NCI-H69 (cell line): ENCODE measurements around the gene CXorf38.
"Not testable (repeated sequence)": the region's sequence is repeated elsewhere in the genome, so short reads cannot be mapped to it uniquely, and the experiment has no call there.

Source experiments
- DNase-seq: peaks from one replicate; lab custom pipeline; 2025; lab: John Stamatoyannopoulos, UW

Gene CXorf38

DNA sequence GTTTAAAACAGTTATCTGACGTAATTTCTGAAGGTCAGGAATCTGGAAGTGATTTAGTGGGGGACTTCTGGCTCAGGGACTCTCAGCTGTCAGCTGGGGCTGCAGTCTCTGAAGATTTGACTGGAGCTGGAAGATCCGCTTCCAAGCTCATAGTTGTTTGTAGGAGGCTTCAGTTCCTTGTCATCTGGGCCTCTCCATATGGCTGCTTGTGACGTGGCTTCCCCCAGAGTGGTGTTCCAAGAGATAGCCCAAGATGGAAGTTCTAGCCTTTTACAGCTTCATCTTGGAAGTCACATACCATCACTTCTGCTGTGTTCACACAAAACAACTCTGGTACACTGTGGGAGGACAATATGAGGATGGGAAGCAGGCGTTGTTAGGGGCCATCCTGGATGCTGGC, 22.1 kb downstream of the CXorf38 start:
- DNase-seq: no peak

DNA sequence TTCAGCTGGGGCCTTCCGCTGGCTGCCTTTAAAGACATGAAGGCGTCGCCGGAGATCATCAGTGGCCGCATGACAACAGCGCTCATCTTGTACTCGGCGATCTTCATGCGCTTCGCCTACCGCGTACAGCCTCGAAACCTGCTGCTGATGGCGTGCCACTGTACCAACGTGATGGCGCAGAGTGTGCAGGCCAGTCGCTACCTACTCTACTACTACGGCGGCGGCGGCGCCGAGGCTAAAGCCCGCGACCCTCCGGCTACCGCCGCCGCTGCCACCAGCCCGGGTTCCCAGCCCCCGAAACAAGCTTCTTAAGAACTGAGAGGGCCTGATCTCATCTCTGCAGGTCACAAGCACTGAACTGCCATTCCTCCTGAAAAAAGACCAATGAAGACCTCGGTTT, 23.7 kb downstream of the CXorf38 start:
- no peak for DNase-seq

DNA sequence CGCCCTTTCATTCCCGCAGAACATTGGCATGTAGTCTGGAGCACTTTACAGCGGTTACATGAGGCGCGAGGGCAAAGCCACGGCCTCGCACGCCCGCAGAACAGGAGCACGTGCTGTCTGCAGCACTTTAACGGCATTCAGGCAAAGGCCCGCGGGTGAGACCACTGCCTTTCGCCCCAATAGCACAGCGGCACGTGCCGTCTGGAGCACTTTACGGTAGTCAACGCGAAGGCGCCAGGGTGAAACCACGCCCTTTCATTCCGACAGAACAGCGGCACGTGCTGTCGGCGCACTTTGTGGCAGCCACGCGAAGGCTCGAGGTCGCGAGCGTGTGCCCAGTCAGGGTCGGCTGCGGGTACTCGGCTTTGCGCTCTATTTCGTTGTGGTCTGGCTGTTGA, 24.2 kb downstream of the CXorf38 start, which contains the start of gene MPC1L:
Gene MPC1L (plus strand): TSS at position 290 of the 398 bp plus-strand sequence. CDS start 138 bp downstream, outside the sequence.
- no peak for DNase-seq

DNA sequence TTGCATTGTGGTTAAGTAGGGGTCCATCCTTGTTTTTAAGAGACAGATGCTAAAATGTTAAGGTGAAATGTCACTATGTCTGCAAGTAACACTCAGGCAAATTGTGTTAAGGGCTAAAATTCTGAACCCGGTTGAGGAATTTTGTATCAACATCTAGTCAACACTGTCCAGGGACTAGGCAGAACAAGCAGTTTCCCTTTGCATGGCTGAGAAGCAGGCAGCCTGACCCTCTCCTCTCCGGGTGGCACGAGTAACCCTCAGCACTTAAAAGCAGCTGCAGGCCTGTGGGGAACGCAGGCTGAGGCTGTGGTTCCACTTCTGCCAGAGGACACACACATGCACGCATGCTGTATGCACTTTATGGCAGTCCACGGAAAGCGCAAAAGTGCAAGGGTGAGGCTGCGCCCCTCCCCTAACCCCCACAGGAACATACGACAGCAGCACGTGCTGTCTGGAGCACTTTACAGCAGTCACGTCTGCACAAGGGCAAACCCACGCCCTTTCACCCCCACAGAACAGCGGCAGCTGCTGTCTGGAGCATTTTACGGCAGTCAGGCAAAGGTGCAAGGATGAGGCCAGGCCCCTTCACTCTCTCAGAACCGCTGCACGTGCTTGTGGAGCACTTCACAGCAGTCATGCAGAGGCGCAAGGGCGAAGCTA, 24.8 kb downstream of the CXorf38 start:
- no peak for DNase-seq

DNA sequence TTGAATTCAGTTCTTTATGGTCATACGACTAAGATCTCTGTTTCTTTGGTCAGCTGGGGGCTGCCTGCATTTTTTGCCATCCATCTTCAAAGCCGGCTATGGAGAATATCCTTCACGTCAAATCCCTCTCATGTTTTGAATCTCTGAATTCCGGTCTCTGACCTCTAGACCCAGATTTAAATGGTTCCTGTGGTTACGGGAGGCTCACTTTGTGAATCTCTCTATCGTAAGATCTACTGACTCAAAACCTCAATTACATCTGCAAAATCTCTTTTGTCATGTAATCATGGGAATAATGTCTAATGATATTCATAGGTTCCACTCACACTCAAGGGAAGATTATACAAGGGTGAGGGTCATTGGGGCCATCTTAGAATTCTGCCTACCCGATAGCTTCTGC, 29.8 kb downstream of the CXorf38 start:
- no peak for DNase-seq

DNA sequence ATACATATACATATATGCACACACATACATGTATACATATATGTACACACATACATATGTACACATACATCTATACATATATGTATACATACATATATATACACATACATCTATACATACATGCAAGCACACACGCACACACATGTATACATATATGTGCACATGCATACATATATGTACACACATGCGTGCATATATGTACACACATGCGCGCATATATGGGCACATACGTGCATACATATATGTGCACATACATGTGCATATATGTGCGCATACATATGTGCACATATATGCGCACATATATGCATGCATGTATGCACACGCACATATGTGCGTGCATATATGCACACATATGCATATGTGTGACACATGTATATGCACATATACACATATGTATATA, 31.4 kb downstream of the CXorf38 start:
- no peak for DNase-seq

DNA sequence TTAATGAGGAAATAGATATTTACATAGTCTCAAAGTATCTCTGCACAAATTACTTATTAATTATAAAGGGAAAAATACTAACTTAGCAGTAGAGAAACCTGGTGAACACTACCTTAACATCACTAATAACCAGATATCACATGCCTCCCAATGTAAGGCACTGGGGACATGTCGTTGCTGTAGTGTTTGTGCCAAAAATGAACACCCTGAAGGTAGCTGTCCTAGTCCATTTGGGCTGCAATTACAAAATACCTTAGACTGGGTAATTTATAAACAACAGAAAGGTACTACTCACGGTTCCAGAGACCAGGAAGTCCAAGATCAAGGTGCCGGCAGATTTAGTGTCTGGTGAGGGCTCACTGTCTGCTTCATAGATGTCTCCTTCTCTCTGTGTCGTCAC, 34.9 kb downstream of the CXorf38 start:
- no peak for DNase-seq

DNA sequence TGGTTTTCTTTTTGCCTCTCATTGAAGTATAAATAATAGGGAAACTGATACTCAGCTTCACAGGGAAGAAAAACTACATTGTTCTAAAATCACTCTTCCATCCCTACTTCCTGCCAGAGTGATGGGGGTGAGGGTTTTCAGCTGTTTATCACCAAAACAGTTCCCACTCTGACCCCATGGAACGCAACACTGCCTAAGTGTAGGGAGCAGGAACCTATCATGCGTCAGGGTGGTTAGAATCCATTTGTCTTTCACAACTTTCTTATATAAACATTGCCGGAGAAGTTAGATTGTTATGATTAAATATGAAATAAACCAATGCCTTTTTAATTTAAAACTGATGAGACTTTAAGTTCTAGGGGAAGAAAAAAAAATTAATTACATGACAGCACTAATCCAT, 40.0 kb downstream of the CXorf38 start:
- DNase-seq: no peak

DNA sequence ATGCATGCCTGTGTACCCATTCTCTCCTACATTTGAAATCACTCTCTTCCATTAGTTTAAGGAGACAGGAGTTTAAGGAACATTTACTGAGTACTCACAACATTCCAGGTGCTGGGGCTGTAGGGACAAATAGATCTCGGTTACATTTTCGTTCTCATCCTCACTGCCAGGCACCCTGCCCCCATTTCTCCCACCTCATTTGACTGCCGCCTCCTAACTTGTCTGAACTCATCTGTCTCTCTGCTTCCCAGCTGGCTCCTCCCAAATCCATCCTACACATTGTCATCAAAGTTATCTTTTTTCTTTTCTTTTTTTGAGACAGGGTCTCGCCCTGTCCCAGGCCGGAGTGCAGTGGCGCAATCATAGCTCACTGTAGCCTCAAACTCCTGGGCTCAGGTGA, 43.9 kb downstream of the CXorf38 start:
- no peak for DNase-seq

DNA sequence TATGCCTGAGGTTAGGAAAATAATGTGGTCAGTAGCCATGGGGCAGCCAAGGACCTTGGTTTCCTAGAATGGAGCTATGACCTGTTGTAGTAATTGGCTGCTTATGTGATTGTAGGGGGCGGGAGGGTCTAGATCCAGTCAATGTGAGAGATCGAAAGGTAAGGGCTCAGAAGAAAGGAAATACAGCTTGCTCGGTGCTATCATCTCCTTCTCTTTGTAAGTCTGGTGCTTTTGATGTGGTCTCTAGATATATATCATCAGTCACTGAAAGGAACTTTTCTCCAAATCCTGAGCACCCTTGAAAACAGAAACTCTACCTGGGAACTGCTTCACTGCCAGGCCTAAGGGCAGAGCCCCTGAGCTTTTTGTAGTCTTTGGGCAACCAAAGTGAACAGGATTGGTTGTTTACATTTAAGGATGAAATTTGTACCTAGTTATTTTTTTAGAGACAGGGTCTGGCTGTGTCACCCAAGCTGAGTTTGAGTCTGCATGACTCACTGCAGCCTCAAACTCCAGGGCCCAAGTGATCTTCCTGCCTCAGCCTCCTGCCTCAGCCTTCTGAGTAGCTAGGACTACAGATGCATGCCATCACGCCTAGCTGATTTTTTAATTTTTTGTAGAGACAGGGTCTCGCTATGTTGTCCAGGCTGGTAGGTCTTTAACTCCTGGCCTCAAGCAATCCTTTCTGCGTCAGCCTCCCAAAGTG, 57.6 kb downstream of the CXorf38 start:
- DNase-seq: not testable (repeated sequence)

DNA sequence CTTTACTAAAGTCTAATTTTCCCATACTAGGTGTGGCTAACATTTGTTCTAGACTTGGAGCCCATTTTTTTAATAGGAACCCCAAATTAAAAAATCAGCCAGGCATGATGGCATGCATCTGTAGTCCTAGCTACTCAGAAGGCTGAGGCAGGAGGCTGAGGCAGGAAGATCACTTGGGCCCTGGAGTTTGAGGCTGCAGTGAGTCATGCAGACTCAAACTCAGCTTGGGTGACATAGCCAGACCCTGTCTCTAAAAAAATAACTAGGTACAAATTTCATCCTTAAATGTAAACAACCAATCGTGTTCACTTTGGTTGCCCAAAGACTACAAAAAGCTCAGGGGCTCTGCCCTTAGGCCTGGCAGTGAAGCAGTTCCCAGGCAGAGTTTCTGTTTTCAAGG, 59.7 kb downstream of the CXorf38 start:
- DNase-seq: not testable (repeated sequence)

DNA sequence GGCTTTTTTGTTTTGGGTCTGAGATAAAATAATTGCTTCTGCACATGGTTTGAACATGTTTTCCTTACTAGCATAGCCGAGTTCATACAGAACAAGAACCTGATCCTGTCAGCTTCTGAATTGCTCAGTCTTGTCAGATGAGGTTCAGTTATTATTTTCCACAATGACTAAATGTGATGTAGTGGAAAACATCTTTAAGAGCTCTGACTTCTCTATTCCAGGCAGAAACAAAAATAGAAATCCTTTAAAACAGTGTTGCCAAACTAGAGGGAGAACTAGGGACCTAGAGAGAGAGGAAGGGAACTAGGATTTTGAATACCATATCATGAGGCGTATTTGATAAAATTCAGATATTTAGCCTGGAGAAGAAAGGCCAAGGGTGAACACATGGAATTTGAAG, 64.5 kb downstream of the CXorf38 start:
- no peak for DNase-seq

DNA sequence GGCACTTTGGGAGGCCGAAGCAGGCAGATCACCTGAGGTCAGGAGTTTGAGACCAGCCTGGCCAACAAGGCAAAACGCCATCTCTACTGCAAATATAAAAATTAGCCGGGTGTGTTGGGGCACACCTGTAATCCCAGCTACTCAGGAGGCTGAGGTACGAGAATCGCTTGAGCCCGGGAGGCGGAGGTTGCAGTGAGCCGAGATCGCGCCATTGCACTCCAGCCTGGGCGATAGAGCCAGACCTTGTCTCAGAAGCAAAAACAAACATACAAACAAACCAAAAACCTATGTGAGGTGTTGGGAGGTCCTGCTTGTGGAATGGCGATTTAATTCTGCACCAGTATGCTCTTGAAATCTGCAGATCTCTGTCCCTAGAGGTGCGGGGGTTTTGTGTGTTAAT, 65.2 kb downstream of the CXorf38 start:
- not testable (repeated sequence) for DNase-seq

DNA sequence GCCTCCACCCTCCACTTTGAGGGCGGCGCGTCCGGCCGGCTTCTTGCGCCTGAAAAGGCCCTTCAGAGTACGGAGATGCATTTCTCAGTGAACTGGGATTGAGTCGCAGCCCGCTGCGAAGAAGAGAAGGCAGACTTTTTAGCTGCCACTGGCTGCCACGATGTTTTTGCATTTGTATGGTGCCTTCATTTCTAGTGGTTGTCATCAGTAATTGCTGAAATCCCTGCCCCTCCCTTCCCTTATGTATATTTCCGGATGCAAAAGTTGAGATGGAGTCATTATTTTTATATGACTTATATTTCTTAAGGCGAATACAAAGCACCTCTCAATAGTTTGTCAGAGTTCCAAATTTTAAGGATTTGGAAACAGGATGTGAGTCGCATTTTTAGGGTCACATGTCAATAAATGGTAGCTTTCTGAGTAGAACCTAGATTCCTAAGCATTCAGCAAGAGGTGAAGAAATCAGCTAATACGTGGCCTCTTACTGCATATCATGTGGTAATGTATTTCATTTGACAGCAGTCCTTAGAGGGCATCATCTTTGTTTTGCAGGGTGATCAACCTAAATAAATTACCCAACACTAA, 65.9 kb downstream of the CXorf38 start:
- DNase-seq: no peak

DNA sequence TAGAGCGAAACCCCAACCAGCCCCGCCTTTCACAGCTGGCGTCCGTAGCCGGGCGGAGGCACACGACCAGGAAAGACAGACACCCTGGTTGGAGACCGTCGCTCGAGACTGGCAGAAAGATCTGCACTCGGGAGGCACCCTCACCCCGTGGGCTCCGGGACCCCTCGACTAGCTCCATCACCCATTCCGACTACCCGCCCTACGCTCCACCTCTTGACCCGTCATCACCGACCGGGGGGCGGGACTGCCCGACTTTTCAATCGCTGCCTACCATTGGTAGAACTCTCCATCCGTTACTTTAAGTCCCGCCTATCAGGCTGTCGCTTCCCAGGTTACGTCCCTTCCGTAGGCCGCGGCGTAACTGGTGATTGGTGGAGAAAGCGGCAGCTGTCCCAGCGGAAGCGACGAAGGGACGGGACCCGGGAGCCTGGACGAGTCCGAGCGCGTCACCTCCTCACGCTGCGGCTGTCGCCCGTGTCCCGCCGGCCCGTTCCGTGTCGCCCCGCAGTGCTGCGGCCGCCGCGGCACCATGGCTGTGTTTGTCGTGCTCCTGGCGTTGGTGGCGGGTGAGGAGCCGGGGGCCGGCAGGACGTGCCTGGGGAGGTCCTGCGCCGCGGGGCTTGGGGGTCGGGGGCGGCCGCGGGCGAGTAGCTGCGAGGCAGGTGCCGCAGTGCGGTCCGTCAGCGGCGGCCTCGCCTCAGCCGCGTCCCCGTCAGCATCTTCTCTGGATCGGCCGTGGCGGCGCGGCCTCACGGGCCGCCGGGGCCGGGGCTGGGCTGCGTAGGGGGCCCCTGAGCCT, 66.6 kb downstream of the CXorf38 start, which contains the start of gene ATP6AP2:
Gene ATP6AP2 (plus strand): TSS at position 434 of the 799 bp plus-strand sequence. CDS start 96 bp downstream, at position 530.
- DNase-seq: peak; percentile 97

DNA sequence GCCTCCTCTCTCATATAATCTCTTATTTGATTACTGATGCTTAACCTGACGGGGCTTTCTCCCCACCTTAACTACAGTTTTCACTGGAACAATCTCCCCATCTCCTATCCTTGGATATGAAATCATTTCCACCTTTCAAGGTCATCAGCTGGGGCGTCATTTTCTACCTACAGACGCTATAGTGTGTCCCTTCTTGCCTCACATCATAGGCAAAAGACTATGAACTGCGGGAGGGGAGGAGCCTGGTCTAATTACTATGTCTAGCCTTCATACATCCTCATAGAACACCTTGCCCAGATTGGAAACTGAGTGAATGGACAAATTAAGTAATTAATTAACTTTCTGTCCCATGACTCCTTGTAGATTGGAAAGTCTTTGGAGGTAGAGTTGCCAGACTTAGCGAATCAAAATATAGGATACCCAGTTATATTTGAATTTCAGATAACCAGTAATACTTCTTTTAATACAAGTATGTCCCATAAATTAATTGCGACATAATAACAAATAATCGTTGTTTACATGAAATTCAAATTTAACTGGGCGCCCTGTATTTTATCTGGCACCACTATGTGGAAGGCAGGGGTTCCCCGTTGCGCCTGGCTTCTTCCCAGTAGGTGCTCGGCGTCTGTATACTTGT, 67.3 kb downstream of the CXorf38 start:
- peak; percentile 66 for DNase-seq

DNA sequence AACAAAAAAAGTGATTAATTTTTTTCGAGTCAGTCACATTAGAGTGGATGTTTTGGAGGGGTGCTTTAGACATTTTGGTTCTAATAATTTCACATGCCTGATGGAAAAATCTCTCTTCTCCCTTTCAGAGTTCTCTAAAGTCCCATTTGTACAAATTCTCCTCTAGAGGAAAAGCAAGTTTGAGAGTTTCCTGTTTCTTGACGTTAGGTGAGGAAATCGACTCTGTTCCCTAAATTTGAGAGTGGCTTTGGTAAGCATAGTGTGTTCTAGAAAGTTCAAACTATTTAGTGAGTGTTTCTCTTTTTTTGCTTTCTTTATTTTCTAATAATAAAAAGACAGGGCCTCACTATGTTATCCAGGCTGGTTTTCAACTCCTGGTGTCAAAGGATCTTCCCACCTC, 68.2 kb downstream of the CXorf38 start:
- DNase-seq: no peak

DNA sequence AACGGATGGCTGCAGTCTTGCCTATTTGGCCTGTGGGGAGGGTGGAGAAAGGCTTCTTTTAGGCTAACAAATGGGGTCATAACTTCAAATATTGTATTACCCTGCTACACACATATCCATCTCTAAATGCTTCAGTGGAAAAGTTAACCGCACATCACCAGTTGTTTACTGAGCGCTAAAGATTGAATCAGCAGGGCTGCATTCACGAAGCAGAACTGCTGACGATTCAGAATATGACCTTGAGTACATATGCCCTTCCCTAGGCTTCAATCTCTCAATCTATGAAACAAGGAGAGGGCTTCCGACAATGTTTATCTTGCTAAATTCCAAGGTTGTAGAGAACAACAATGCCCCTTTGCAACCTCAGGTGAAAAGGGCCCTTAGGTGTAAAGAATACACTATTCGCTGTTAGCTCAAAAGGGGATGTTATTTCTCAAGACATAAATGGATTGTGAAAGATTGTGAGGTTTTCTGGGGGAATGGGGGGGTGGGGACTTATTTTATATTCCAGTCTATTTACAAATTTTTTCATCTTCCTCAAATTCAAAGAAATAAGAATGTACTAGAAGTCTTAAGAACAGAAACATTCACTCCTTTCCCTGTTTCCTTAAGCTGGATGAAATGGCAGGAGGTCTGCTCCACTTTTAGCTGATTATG, 69.2 kb downstream of the CXorf38 start:
- peak; percentile 2 for DNase-seq
